Kidney capillary endothelial cell (primary cell): ENCODE measurements around the gene RNF151.
A peak's percentile ranks its signal among the peaks of the same experiment; 100 is the strongest.
"Not testable (repeated sequence)": the region's sequence is repeated elsewhere in the genome, so short reads cannot be mapped to it uniquely, and the experiment has no call there.

ENCODE experiments used
- DNase-seq: peaks from one replicate; pipeline ENCODE4 v3.0.0-alpha.2; 2018; ENCODE audit warnings: low spot score

RNF151 gene

DNA sequence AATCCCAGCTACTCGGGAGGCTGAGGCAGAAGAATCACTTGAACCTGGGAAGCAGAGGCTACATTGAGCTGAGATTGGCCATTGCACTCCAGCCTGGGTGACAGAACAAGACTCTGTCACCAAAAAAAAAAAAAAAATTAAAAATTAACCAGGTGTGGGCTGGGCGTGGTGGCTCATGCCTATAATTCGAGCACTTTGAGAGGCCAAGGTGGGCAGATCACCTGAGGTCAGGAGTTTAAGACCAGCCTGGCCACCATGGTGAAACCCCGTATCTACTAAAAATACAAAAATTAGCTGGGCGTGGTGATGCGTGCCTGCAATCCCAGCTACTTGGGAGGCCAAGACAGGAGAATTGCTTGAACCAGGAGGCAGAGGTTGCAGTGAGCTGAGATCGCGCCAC is 26.8 kb upstream of the RNF151 start:
- not testable (repeated sequence) for DNase-seq

DNA sequence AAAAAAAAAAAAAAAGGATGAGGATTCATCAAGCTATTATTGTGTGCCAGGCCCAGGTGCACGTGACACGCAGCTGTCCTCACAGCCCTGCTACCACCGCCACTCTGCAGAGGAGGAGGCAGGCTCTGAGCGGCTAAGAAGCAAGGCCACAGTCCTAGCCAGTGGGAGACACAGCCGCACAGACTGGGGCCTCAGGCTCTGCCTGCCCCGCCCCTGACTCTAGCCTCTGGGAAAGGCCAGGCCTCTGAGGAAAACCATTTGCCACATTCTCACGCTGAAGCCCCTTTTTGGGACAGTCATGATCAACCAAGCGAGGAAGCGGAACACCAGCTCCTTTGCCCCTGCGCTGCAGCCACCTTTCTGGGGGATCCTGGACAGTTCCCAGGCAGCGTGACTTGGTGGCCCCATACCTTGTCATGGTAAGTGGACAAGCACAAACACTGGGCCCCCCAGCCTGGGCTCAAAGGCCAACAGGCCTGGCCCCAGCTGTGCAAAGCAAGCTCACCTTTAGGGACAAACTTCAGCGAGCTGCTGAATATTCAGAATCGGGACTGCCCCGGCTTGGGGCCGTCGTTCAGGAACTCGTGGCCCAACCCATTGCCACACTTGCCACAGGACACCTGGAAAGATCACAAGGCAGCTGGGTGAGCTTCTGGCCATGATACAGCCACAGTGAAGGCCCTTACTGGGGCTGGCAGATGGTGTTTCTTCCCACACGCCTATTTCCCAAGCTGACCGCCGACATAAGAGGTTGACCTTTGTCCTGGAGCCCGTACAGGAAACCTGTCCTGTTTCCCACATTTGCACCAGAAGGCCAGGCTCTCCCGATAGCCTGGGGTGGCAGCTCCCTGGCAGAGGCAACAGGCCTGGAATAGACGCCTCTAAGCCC is 26.1 kb upstream of the RNF151 start:
- no peak for DNase-seq

GRCh38 chr16:1941162-1942046 is 25.3 kb upstream of the RNF151 start:
- DNase-seq, result no peak

DNA sequence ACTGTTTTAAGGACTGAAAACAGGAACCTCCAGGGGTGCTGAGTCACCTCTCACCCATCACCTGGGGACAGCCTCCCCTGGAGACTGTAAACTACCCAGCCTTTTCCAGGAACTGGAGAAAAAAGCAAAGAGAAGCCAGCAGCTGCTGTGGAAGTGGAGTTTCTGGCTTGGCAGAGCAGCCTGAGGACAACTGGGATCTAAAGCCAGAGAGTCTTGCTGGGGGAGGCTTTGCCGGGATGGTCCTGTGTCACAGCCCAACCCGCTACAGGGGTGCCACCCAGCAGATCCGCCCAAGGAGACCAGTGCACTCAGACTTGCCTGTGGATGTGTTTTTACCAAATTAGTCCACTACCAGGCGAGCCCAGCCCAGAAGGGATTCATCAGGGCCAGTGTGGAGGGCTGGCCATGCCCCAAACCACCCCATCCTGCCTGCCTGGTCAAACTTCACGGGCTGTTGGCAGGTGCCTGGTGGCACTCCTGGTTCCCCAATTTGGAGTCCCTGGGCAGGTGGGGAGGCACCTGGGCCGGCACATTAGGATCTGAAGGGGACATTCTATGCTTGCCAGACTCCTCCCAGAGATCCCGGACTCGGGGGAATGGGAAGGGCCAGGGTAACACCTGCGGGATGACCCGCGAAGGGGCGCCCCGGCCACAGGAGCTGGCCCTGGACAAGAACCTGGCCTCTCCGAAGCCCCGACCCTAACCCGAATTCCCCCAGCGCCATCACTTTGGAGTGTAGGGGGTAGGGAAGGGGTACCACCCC is 24.4 kb upstream of the RNF151 start:
- no peak for DNase-seq

GRCh38 chr16:1942810-1943726 is 23.6 kb upstream of the RNF151 start, which contains the start of gene MSRB1:
TSS of gene MSRB1 (minus strand) at chr16:1943199. CDS start at chr16:1943156, 43 bp downstream.
- DNase-seq, result peak; percentile 97

DNA sequence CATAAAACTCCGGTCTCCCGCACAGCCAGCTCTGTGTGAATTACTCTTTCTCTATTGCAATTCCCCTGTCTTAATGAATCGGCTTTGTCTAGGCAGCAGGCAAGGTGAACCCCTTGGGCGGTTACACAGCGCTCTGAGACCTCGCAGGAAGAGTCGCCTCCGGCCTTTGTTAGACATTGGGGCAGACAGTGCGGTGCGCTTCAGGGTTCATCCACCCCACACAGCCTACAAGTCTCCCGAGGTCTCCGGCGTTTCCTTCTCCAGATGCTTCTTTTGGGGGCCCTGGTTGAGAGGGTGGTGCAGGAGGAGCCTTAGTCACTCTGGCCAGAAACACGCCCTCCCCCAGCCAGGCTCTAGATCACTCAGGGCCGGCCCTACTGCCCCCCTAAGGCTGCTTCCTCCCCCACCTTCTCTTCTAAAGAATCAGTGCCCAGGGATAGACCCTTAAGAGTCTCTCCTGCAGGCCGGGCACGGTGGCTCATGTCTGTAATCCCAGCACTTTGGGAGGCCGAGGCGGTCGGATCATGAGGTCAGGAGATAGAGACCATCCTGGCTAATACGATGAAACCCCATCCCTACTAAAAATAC is 21.9 kb upstream of the RNF151 start:
- no peak for DNase-seq

DNA sequence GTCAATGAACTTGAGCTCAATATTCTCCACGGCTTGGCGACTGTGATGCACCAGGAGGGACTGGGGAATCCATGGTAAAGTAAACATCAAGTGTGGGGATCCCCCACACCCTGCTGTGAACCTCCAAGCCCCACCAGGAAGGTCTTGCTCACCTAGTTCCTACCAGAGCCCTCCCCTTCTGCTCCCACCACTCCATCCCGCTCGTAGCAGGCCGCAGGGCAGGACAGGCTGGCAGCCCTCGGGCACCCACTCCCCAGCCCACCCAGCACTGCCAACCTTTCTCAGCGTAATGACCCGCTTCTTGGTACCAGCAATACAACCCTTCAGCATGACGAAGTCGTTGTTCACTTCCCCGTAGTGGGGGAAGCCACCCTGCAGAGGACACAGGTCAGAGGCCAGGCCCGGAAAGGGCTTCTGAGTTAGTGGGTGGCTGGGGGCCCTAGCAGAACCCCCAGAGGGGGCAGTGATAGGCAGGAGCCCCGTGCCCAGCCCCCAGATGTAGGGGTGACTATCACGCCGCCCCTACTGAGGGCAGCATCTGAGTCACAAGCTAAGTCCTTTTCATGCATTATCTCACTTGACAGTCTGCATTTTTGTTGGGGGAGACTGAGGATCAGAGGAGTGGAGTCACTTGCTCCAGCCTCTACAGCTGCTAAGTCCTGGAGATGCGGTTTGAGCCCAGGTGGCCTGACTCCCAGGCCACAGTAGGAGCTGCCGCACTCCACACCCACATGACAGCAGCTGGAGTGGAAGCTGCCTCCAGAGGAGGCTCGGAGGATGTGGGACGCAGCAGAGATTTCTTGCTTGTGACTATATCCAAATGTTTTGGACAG is 20.9 kb upstream of the RNF151 start:
- DNase-seq, result no peak

DNA sequence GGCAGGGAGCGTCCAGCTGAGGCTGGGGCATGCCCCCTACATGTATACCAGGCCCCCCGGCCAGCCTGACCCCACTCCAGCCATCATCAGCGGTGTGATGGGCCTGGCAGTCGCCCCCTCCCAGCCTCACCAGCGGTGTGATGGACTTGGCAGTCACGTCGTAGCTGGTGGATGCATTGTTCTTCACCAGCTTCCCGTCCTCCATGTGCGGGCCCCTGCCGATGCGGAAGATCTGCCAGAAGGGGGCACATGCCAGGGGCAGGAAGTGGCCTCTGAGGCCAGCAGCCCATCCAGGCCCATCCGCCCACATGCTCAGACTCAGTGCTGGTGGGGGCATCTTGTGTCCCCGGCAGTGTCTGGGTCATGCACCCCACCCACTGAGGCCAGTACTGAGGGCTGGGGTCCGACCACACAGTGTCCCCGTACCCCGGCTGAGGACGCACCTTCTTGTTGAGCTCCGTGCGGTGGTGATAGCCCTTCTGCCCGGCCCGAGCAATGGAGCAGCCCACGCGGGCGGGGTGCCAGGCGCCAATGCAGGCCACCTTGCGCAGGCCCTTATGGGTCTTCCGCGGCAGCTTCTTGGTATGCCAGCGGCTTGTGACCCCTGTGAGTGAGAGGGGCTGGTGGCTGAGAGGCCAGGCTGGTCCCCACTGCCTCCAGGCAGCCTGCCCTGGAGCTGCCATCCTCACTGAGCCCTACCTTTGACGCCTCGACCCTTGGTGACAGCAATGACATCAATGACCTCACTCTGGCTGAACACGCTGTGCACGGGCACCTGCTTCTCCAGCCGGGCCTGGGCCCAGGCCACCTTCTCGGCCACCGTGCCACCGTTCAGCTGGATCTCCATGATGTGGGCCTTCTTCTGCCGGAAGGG is 19.9 kb upstream of the RNF151 start:
- DNase-seq, result no peak

- no peak for DNase-seq
Measured at GRCh38 chr16:1947369-1947670, 19.3 kb upstream of the RNF151 start.

GRCh38 chr16:1949507-1949906 is 17.1 kb upstream of the RNF151 start:
- DNase-seq, result no peak

DNA sequence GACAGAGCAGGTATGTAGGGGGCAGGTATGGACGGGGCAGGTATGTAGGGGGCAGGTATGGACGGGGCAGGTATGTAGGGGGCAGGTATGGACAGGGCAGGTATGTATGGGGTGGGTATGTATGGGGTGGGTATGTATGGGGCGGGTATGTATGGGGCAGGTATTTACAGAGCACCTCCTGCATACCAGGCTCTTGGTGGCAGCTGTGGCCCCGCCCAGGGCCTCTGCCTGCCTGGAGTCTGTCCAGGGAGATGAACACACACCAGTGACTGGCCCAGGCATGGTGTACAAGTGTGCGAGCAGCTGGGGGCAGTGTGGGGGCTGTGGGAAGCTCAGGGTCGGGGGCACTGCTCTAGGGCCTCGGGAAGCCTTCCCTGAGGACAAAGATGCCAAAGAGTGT is 16.6 kb upstream of the RNF151 start:
- no peak for DNase-seq

GRCh38 chr16:1950559-1950958 is 16.1 kb upstream of the RNF151 start:
- DNase-seq, result no peak

DNA sequence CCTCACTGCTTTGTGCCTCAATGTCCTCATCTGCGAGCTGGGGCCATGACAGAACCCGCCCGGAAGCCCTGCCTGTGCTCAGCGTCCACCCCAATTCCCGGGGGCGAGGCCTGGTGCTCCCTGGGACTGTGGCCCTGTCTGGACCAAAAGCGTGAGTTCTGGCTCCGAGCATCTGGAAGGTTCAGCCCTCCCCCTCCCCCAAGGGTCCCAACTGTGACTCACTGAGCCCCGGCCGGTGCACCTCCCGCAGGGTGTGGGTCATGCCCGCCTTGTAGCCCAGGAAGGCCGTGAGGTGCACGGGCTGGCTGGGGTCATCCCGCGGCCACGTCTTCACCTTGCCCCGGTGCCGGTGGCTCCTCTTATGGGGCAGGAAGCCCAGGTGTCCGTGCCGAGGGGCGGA is 12.9 kb upstream of the RNF151 start:
- DNase-seq, result no peak

GRCh38 chr16:1957434-1958142 is 9.1 kb upstream of the RNF151 start:
- not testable (repeated sequence) for DNase-seq

DNA sequence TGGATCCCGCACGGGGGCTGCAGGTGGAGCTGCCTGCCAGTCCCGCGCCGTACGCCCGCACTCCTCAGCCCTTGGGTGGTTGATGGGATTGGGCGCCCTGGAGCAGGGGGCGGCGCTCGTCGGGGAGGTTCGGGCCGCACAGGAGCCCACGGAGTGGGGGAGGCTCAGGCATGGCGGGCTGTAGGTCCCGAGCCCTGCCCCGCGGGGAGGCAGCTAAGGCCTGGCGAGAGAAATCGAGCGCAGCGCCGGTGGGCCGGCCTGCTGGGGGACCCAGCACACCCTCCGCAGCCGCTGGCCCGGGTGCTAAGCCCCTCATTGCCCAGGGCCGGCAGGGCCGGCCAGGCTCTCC is 8.5 kb upstream of the RNF151 start:
- not testable (repeated sequence) for DNase-seq

DNA sequence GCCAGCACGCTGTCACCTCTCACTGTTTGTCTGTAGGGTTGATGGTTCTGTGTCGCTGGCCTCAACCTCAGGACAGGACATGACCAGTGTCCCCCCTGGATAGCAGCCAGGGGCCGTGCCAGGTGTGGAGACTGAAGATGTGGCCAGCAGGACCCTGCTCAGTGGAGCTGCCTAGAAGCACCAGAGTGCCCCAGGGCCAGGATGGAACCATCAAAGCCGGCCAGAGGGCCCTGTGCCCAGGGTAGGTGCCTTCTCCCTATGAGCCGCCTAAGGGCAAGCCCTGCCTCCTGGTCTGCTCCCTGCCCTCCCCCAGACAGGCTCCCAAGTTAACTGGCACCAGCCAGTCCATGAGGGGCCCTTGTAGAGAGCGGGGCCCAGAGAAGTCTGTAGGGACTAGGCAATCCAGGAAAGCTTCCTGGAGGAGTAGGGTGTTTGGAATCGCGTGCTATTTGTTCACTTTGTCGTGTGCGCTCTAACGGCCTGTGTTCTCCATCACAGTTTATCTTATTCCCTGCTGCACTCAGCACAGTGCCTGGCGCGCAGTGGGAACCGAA is 7.9 kb upstream of the RNF151 start:
- no peak for DNase-seq

DNA sequence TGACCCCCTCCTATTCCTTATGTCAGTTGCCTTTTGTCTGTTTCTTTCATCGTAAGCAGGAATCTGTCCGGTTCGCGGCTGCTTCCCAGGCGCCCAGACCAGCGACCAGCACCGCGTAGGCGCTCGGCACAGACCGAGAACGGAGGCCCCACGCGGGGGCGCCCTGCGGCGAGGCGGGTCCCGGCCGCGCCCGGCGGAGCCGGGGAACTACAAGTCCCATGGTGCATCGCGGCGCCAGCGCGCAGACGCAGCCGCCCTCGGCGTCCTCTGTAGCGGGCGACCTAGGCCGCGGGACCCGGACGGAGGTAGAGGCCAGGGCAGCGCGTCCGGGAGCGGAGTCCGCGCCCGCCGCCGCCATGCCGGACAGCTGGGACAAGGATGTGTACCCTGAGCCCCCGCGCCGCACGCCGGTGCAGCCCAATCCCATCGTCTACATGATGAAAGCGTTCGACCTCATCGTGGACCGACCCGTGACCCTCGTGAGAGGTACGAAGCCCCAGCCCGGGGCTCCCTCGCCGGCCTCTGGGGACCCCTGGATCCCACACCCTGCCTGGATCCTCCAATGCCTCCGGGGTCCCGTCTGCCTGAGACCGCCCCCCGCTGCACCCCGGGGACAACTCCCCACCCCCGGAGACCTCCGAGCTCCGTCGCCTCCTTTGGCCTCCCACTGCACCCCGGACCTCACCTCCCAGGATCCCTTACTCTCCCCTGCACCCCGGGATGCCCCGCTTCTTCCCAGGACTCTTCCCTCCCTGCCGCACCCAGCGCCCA is 7.2 kb upstream of the RNF151 start, which contains the start of gene NDUFB10:
Gene NDUFB10, plus strand, starts transcription at position 270 of the 771 bp plus-strand sequence. Its CDS starts 87 bp downstream, at position 357.
- peak; percentile 89 for DNase-seq
